Rectal smooth muscle tissue (tissue), 1 donor: ENCODE results near the gene TEX29.

Experiments used
- H3K27ac ChIP-seq: one replicate; pipeline ENCODE4 v1.7.0; 2013; ENCODE audit warnings: low read depth, low read length, inconsistent platforms
- H3K27me3 ChIP-seq: one replicate; pipeline ENCODE4 v1.7.0; 2013; ENCODE audit warnings: low read length; ENCODE audit not compliant: control insufficient read depth, insufficient read depth
- H3K36me3 ChIP-seq: one replicate; pipeline ENCODE4 v1.7.0; 2013; ENCODE audit warnings: low read length; ENCODE audit not compliant: control insufficient read depth, insufficient read depth
- H3K4me1 ChIP-seq: one replicate; pipeline ENCODE4 v1.7.0; 2013; ENCODE audit warnings: low read length; ENCODE audit not compliant: control insufficient read depth, insufficient read depth
- H3K4me3 ChIP-seq: one replicate; pipeline ENCODE4 v1.7.0; 2013; ENCODE audit warnings: low read length
- H3K9ac ChIP-seq: one replicate; pipeline ENCODE4 v1.7.0; 2013; ENCODE audit warnings: low read length

Gene TEX29

DNA sequence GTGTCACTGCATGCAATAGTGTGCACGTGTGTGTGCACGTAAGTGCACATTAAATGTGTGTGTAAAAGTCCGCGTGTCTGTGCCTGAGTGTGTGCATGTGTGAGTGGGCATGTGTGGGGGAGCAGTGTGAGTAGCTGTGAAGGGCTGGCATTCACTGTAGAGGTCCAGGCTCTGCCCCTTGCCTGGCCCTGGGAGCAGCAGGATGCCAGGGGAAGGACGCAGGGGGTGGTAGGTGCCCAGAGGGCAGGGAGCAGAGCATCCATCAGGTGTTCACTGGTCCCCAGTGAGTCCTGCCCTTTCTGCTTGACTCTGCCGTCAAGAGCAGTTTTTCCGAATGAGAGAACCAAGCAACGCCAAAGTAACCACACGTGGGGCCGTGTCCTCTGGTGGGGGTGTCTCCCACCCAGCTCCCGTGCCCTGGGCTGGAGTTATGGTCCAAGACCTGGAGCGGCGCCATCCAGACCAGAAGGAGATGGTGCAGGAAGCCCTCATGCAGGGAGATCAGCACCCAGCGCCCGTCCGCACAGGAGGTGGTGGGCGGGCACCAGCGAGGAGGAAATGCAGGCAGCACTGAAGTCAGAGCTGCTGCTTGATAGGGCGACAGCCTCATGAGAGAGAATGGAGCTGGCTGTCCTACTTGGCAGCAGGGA lies 68.5 kb downstream of the TEX29 start:
- Histone ChIP-seq H3K27ac (no peak overlapping the region), H3K36me3 (no peaks in the 10 kb centered on the region), H3K27me3 (no peaks in the 10 kb centered on the region), H3K4me3 (no peak overlapping the region), H3K4me1 (no peaks in the 10 kb centered on the region), H3K9ac (no peak overlapping the region)

DNA sequence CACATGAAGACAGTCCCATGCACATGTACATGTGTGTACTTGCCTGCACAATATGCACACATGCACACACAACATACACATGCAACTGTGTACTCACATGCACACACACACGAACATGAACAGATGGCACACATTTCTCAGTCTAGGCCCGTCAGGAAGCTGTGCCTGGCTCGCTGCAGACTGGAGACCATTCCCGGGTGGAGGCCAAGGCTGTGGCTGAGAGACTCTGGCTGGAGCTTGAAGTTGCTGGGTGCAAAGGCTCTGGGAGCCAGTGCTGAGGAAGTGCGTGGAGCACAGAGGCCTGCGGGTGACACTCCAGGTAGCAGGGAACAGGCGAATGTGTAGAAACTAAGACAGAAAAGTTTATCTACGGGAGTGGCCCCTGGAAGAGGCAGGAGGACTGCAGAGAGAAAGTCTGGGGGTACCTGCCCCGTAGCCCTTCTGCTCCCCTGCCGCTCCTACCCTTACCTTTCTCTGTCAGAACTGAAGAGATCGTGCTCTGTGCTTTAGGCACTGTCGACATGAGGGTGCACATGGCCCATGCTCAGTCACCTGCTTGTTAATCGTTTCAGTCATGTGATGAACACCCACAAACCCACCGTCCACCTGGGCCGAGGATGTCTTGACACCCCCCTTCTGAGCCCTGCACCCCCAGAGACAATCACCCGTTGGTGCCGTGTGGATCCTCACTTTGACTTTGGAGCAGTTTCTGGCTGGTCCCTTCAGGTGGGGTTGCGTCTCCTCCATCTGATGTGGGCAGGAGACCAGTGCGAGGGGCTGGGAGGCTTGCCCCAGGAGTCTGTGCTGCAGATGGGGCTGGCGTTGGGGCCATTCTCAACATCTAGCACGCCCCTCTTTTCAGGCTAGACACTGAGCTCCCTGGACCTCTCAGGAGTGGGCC lies 69.4 kb downstream of the TEX29 start:
- Histone ChIP-seq H3K4me1 (no peaks in the 10 kb centered on the region), H3K36me3 (no peaks in the 10 kb centered on the region), H3K27ac (no peak overlapping the region), H3K4me3 (no peak overlapping the region), H3K27me3 (no peaks in the 10 kb centered on the region), H3K9ac (no peak overlapping the region)

DNA sequence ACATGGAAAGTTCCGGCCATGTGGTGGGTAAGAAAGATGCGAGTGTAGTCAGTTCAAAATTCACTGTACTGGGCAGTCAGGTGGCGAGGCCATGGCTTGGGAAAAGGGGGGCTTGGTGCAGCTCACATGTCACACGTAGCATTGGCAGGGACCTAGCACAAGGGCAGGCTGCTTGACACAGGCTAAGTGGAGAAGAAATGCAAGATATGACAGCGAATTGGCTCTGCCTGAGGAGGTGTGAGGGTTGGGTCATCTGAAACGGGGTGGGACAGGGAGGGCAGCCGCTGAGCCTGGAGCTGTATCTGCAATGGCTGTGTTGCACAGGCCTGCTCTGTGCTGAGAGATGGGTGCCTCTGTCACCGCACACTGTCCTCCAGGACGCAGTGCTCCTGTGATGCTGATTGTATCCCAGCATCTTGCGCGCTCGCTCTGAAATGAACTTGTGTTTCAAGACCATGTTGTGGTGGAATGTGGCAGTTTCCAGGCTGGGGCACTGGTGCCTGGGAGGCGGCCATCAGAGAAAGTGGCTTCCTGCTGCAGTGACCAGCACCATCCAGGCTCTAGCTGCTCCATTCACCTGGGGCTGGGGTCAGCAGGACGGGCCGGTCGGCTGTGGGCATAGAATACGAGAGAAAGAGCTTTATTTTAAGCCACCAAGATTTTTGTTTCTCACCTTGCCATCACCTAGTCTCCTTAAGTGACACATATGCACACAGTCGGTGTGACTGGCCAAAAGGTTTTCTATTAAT lies 70.3 kb downstream of the TEX29 start:
- Histone ChIP-seq H3K27me3 (no peaks in the 10 kb centered on the region), H3K36me3 (no peaks in the 10 kb centered on the region), H3K4me1 (no peaks in the 10 kb centered on the region), H3K27ac (no peak overlapping the region), H3K4me3 (no peak overlapping the region), H3K9ac (no peak overlapping the region)

DNA sequence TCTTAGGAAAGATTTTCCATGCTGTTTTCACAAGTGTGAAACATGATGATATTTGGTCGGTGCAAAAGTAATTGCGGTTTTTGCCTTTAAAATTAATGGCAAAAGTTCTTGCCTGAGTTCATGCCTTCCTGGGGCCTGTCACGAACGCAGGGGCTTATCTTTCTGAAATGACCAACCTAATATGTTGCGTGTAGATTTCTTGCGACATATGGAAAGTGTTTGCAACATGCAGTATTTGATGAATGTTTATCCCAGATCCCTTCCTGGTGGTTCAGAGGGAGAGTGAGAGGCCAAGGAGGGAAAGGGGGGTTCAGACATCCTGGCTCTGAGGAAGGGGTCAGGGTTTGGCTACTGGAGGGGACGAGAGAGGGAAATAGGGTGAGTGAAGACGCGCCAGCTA lies 72.0 kb downstream of the TEX29 start:
- Histone ChIP-seq H3K4me3 (no peak overlapping the region), H3K4me1 (no peaks in the 10 kb centered on the region), H3K27me3 (no peaks in the 10 kb centered on the region), H3K36me3 (no peaks in the 10 kb centered on the region), H3K27ac (no peak overlapping the region), H3K9ac (no peak overlapping the region)

DNA sequence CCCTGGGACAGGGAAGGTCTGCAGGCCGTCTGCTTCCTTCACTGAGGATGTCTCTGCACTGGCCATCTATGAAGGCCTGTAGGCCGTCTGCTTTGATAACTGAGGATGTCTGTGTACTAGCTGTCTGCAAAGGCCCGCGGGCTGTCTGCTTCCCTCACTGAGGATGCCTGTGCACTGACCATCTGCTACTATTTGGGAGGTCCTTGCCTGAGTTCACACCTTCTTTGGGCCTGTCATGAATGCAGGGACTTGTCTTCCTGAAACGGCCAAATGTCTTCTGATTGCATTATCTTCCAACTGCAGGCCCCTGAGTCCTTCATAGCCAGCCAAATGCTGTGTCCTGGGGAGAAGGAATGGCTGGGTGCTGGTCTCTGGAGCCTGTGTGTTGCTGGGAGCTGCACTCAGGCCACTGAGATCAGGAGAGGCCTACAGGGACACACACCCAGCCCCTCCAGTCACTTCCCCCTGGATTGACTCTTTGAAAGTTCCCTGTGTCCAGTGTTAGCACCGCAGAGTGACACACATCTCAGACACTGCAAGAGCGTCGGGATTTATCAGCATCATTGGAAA lies 72.9 kb downstream of the TEX29 start:
- Histone ChIP-seq H3K36me3 (no peaks in the 10 kb centered on the region), H3K27me3 (no peaks in the 10 kb centered on the region), H3K9ac (no peak overlapping the region), H3K4me3 (no peak overlapping the region), H3K4me1 (no peaks in the 10 kb centered on the region), H3K27ac (no peak overlapping the region)
